OCI-LY3 (cell line): ENCODE measurements around the gene HACD4.

ENCODE experiments used
- H2AFZ ChIP-seq: fragments of 200-600, 300-600 bp; shearing (Covaris generic); 2 replicates; pipeline ENCODE4 v1.6.0; 2014; ENCODE audit warnings: antibody characterized with exemption, low read depth, low read length
- H3K27ac ChIP-seq: fragments of 200-600, 300-600 bp; sonication (generic); 2 replicates; pipeline ENCODE4 v1.5.1; 2014; ENCODE audit warnings: mild to moderate bottlenecking, low read length, moderate library complexity, mixed read lengths
- H3K27me3 ChIP-seq: fragments of 200-600, 300-600 bp; sonication (generic); 2 replicates; pipeline ENCODE4 v1.6.1; 2014; ENCODE audit warnings: low read depth, low read length, mixed read lengths
- H3K36me3 ChIP-seq: fragments of 200-600, 300-600 bp; sonication (generic); replicated peaks from 2 replicates; pipeline ENCODE3; 2014; ENCODE audit warnings: low read depth, low read length, mixed read lengths
- H3K4me1 ChIP-seq: fragments of 300-600, 200-600 bp; sonication (generic); 2 replicates; pipeline ENCODE4 v1.6.1; 2014; ENCODE audit warnings: low read length, mixed read lengths
- H3K4me2 ChIP-seq: fragments of 200-600, 300-600 bp; sonication (generic); 2 replicates; pipeline ENCODE4 v1.6.1; 2014; ENCODE audit warnings: low read length, mixed read lengths
- H3K4me3 ChIP-seq: fragments of 300-600, 200-600 bp; sonication (generic); 2 replicates; pipeline ENCODE4 v1.5.1; 2014; ENCODE audit warnings: antibody characterized with exemption, mild to moderate bottlenecking, low read length, moderate library complexity
- H3K79me2 ChIP-seq: fragments of 300-600, 200-600 bp; shearing (Covaris generic); 2 replicates; pipeline ENCODE4 v1.6.1; 2014; ENCODE audit warnings: mild to moderate bottlenecking, low read length, mixed read lengths
- H3K9ac ChIP-seq: fragments of 300-600, 200-600 bp; shearing (Covaris generic); 2 replicates; pipeline ENCODE4 v1.6.0; 2014; ENCODE audit warnings: mild to moderate bottlenecking, low read length, moderate library complexity
- H3K9me3 ChIP-seq: fragments of 200-600, 300-600 bp; shearing (Covaris generic); 2 replicates; pipeline ENCODE4 v1.6.1; 2014; ENCODE audit warnings: low read length, mixed read lengths; ENCODE audit not compliant: insufficient read depth
- H4K20me1 ChIP-seq: fragments of 200-600, 300-600 bp; sonication (generic); 2 replicates; pipeline ENCODE4 v1.6.1; 2016; ENCODE audit warnings: low read length, mixed read lengths; ENCODE audit not compliant: insufficient read depth
- CTCF ChIP-seq: fragments of 200-600, 300-600 bp; sonication (generic); IDR thresholded peaks from 2 replicates; pipeline ENCODE4 v1.5.1; 2014; ENCODE audit warnings: antibody characterized with exemption, low read length, low read depth
- EZH2phosphoT487 ChIP-seq: fragments of 200-600 bp; shearing (Covaris generic); IDR thresholded peaks from 2 replicates; pipeline ENCODE4 v1.6.1; 2018; ENCODE audit warnings: antibody characterized with exemption, mixed run types, low read depth

Gene HACD4

DNA sequence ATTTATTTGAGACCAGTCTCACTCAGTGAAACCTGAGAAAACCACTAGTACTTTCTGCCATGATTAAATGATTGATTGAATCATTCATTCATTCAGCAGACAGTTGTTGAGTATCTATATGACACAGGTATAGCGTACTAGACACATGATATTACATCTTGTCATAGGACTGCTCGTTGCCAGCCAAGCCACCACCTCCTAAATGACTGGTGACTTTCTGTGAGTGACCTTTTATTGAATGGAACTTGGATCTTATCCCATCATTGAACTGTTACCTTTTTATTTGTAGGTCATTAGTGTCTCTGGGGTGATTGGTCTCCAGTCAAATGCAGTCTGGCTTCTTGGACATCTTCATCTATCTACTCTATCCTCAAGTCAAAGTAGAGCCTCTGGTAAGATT is 80.7 kb downstream of the HACD4 start:
- H3K36me3 ChIP-seq: no peaks in the 10 kb centered on the region
- no peaks in the 10 kb centered on the region for H4K20me1 ChIP-seq
- H3K4me3 ChIP-seq: no peak overlapping the region
- H3K9me3 ChIP-seq: no peaks in the 10 kb centered on the region
- no peak overlapping the region for H3K27ac ChIP-seq
- TF ChIP-seq EZH2phosphoT487 (no peak), CTCF (no peak)
- no peak overlapping the region for H3K4me2 ChIP-seq
- H3K9ac ChIP-seq: no peak overlapping the region
- H3K79me2 ChIP-seq: no peaks in the 10 kb centered on the region
- no peak overlapping the region for H2AFZ ChIP-seq
- no peaks in the 10 kb centered on the region for H3K27me3 ChIP-seq
- no peaks in the 10 kb centered on the region for H3K4me1 ChIP-seq
